Adrenal gland (tissue), 5 donors: ENCODE results near the gene MARCHF10.

Experiments
- POLR2A ChIP-seq, 2 donors: fragments of 450-650 bp; IDR thresholded peaks; one replicate each; pipeline ENCODE4 v1.6.1; 2017; ENCODE audit warnings: antibody characterized with exemption in 2 of 2, mild to moderate bottlenecking in 2 of 2, moderate library complexity in 1 of 2
- TF ChIP-seq, protein P1 (sequence below), 6 experiments: fragments of 450-650 bp in 4 of 6; fragments of 200-600 bp in 2 of 6; sonication (generic) in 1 of 6; IDR thresholded peaks; 1 replicate in 5 of 6; 2 replicates in 1 of 6; pipeline versions ENCODE4 v1.5.1 to v1.8.0; 2016 to 2021; ENCODE audit warnings: antibody characterized with exemption in 6 of 6, mild to moderate bottlenecking in 2 of 6, moderate library complexity in 1 of 6
- donor health status: DM: no; HTN: no; CAD: no.

DNA sequence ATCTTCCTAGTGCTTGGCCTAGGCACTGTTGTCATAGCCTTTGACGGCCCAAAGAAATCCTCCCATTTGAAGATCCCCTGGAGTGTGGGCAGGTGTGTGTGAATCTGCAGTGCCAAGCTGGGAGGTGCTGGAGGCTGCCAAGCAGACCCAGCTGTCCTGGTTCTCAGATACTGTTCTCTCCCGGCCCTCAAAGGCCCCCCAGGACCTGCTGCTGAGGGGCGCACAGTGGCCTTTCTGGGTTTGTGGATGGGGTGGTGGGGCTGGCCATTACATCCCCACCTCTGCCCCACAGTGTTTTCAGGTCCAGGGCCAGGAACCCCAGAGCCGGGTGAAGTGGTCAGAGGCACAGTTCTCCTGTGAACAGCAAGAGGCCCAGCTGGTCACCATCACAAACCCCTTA lies 120.1 kb downstream of the MARCHF10 start:
- TF ChIP-seq, protein P1, sequence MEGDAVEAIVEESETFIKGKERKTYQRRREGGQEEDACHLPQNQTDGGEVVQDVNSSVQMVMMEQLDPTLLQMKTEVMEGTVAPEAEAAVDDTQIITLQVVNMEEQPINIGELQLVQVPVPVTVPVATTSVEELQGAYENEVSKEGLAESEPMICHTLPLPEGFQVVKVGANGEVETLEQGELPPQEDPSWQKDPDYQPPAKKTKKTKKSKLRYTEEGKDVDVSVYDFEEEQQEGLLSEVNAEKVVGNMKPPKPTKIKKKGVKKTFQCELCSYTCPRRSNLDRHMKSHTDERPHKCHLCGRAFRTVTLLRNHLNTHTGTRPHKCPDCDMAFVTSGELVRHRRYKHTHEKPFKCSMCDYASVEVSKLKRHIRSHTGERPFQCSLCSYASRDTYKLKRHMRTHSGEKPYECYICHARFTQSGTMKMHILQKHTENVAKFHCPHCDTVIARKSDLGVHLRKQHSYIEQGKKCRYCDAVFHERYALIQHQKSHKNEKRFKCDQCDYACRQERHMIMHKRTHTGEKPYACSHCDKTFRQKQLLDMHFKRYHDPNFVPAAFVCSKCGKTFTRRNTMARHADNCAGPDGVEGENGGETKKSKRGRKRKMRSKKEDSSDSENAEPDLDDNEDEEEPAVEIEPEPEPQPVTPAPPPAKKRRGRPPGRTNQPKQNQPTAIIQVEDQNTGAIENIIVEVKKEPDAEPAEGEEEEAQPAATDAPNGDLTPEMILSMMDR (IDR thresholded peaks at IDR 0.05), result no peak
- TF ChIP-seq POLR2A (IDR thresholded peaks at IDR 0.05), result no peak
